Ascending aorta (tissue), 2 donors: Measurements from ENCODE around the gene LMAN2L. TPM values are rescaled to one million over a fixed set of nuclear protein-coding genes. Genes with fewer than 3 reads are reported as not detected.

ENCODE experiments used
- DNase-seq, 2 donors: peaks; one replicate each; pipeline ENCODE4 v3.0.0-alpha.2; 2019; ENCODE audit warnings: low spot score in 2 of 2
- H3K27ac ChIP-seq, 2 donors: fragments of 200-600 bp; sonication (generic); one replicate each; pipeline ENCODE4 v1.5.1; 2016 to 2017; ENCODE audit warnings: mild to moderate bottlenecking in 1 of 2
- H3K27me3 ChIP-seq: fragments of 200-600 bp; sonication (generic); one replicate; pipeline ENCODE4 v1.5.1; 2017
- H3K36me3 ChIP-seq, 2 donors: fragments of 200-600 bp; sonication (generic); one replicate each; pipeline ENCODE4 v1.5.1; 2016
- H3K4me1 ChIP-seq, 2 donors: fragments of 200-600 bp; sonication (generic); one replicate each; pipeline ENCODE4 v1.5.1; 2016 to 2017; ENCODE audit warnings: mild to moderate bottlenecking in 1 of 2
- H3K4me3 ChIP-seq, 2 donors: fragments of 200-600 bp; sonication (generic); one replicate each; pipeline ENCODE4 v1.5.1; 2016 to 2017; ENCODE audit warnings: mild to moderate bottlenecking in 1 of 2
- H3K9me3 ChIP-seq, 2 donors: fragments of 200-600 bp; sonication (generic); one replicate each; pipeline ENCODE4 v1.5.1; 2016
- intact Hi-C: fragments of 100-400 bp; cut with DNase I; formaldehyde crosslinking; loops from one replicate; pipeline ENCODE4 v1.15.1; 2023
- total RNA-seq: library from RNA; depleted of rRNA; stranded (reverse); fragments of >200 nt; gene quantifications from one replicate; pipeline ENCODE4 v1.1.0, GENCODE V29; 2016
- TF ChIP-seq, protein P1 (sequence below), 3 experiments: fragments of 200-600 bp in 2 of 3; fragments of 450-650 bp in 1 of 3; sonication (generic) in 2 of 3; IDR thresholded peaks; one replicate each; pipeline ENCODE4 v1.5.1; 2016 to 2019; ENCODE audit warnings: antibody characterized with exemption in 3 of 3, mild to moderate bottlenecking in 1 of 3, moderate library complexity in 1 of 3

Gene LMAN2L
- total RNA-seq, 1 donor from 2014 or later, result 9.5 TPM

GRCh38 chr2:96683972-96684820, 55.7 kb downstream of the LMAN2L start:
- peaks cover 0 to 8% of the 10 kb centered on the region in 2 donors for H3K4me1 ChIP-seq
- TF ChIP-seq, protein P1, sequence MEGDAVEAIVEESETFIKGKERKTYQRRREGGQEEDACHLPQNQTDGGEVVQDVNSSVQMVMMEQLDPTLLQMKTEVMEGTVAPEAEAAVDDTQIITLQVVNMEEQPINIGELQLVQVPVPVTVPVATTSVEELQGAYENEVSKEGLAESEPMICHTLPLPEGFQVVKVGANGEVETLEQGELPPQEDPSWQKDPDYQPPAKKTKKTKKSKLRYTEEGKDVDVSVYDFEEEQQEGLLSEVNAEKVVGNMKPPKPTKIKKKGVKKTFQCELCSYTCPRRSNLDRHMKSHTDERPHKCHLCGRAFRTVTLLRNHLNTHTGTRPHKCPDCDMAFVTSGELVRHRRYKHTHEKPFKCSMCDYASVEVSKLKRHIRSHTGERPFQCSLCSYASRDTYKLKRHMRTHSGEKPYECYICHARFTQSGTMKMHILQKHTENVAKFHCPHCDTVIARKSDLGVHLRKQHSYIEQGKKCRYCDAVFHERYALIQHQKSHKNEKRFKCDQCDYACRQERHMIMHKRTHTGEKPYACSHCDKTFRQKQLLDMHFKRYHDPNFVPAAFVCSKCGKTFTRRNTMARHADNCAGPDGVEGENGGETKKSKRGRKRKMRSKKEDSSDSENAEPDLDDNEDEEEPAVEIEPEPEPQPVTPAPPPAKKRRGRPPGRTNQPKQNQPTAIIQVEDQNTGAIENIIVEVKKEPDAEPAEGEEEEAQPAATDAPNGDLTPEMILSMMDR (IDR thresholded peaks at IDR 0.05), result no peak
- H3K36me3 ChIP-seq, result no peaks in the 10 kb centered on the region
- no peaks in the 10 kb centered on the region for H3K9me3 ChIP-seq
- H3K27me3 ChIP-seq, result no peaks in the 10 kb centered on the region
- no peak overlapping the region for H3K27ac ChIP-seq
- intact Hi-C loops, result no loop called here
- no peak for DNase-seq
- H3K4me3 ChIP-seq, result no peak overlapping the region

DNA sequence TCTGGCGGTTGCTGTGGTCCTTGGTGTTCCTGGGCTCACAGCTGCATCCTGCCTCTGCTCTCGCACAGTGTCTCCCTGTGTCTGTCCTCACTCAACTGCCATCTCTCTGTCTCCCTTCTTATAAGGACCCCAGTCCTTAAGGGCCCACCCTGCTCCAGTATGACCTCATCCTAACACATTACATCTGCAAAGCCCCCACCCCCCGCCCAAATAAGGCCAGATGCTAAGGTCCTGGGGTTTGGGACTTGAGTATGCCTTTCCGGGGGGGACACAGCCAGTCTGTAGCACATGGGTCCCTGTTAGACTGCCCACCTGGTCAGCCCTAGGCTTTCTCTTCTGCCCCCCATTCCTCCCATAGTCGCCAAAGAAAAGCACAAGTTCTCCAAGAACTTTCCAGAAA, 56.6 kb downstream of the LMAN2L start:
- Histone ChIP-seq H3K36me3 (no peaks in the 10 kb centered on the region), H3K4me1 (peaks cover 0 to 8% of the 10 kb centered on the region in 2 donors), H3K27me3 (no peaks in the 10 kb centered on the region), H3K27ac (no peak overlapping the region), H3K4me3 (no peak overlapping the region), H3K9me3 (no peaks in the 10 kb centered on the region)
- intact Hi-C loops, result no loop called here
- TF ChIP-seq, protein P1 (IDR thresholded peaks at IDR 0.05), result no peak
- no peak for DNase-seq

DNA sequence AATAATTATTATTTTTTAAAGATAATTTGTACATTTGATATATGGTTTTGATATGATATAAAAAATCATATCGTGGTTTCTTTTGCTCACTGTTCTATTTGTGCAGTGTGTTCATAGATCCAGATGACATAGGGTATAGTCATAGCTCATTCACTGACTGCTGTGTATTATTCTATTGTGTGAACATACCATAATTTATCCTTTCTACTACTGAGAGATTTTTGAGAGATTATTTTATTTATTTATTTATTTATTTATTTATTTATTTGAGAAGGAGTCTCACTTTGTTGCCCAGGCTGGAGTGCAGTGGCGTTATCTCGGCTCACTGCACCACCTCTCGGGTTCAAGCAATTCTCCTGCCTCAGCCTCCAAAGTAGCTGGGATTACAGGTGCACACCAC, 58.3 kb downstream of the LMAN2L start:
- no peak for DNase-seq
- Histone ChIP-seq H3K9me3 (no peaks in the 10 kb centered on the region), H3K27me3 (no peaks in the 10 kb centered on the region), H3K4me1 (peaks cover 0 to 8% of the 10 kb centered on the region in 2 donors), H3K4me3 (no peak overlapping the region), H3K27ac (no peak overlapping the region), H3K36me3 (no peaks in the 10 kb centered on the region)
- intact Hi-C loops, result no loop called here
- TF ChIP-seq, protein P1 (IDR thresholded peaks at IDR 0.05), result no peak

- no peaks in the 10 kb centered on the region for H3K27me3 ChIP-seq
- no peak overlapping the region for H3K4me3 ChIP-seq
- no peak for DNase-seq
- peak overlapping the region in 1 of 2 donors; percentile 20 for H3K27ac ChIP-seq
- H3K4me1 ChIP-seq, result peaks cover 0 to 8% of the 10 kb centered on the region in 2 donors
- TF ChIP-seq, protein P1 (IDR thresholded peaks at IDR 0.05), result no peak
- intact Hi-C loops, result no loop called here
- no peaks in the 10 kb centered on the region for H3K36me3 ChIP-seq
- no peaks in the 10 kb centered on the region for H3K9me3 ChIP-seq
These were observed 59.2 kb downstream of the LMAN2L start for GRCh38 chr2:96680561-96681141.

- no peak for DNase-seq
- H3K9me3 ChIP-seq, result no peaks in the 10 kb centered on the region
- TF ChIP-seq, protein P1 (IDR thresholded peaks at IDR 0.05), result no peak
- H3K27me3 ChIP-seq, result no peaks in the 10 kb centered on the region
- peak overlapping the region in 1 of 2 donors; percentile 20 for H3K27ac ChIP-seq
- intact Hi-C loops, result no loop called here
- peak overlapping the region in 1 of 2 donors; percentile 46 for H3K4me3 ChIP-seq
- peaks cover 0 to 8% of the 10 kb centered on the region in 2 donors for H3K4me1 ChIP-seq
- H3K36me3 ChIP-seq, result no peaks in the 10 kb centered on the region
These were observed 60.0 kb downstream of the LMAN2L start for GRCh38 chr2:96679848-96680247.
